SKM-1 treated with dmso at 0.1 percent for 144 hours (cell line): ENCODE data around the gene UCN2.

Experiments
- DNase-seq: peaks from one replicate; lab custom pipeline; 2025; ENCODE audit not compliant: unreplicated experiment; lab: John Stamatoyannopoulos, UW

UCN2 gene

GRCh38 chr3:48591886-48592518 lies 28.4 kb upstream of the UCN2 start:
- no peak for DNase-seq

- DNase-seq, result no peak
Observed at GRCh38 chr3:48591436-48591835, 27.9 kb upstream of the UCN2 start.

GRCh38 chr3:48588230-48588629 lies 24.6 kb upstream of the UCN2 start:
- DNase-seq, result no peak

- no peak for DNase-seq
Observed at GRCh38 chr3:48587686-48588085, 24.1 kb upstream of the UCN2 start.

GRCh38 chr3:48585411-48585810 lies 21.8 kb upstream of the UCN2 start:
- no peak for DNase-seq

- no peak for DNase-seq
Observed at GRCh38 chr3:48584836-48585235, 21.3 kb upstream of the UCN2 start.

- DNase-seq, result no peak
Observed at GRCh38 chr3:48581621-48582481, 18.3 kb upstream of the UCN2 start.

- no peak for DNase-seq
Observed at GRCh38 chr3:48576647-48577046, 13.1 kb upstream of the UCN2 start.

- no peak for DNase-seq
Observed at GRCh38 chr3:48575366-48575765, 11.8 kb upstream of the UCN2 start.

GRCh38 chr3:48573973-48574585 lies 10.5 kb upstream of the UCN2 start:
- DNase-seq, result no peak

- DNase-seq, result no peak
Observed at GRCh38 chr3:48572517-48572916, 8.9 kb upstream of the UCN2 start.

GRCh38 chr3:48571938-48572337 lies 8.4 kb upstream of the UCN2 start:
- DNase-seq, result no peak

GRCh38 chr3:48569808-48570450 lies 6.3 kb upstream of the UCN2 start:
- no peak for DNase-seq

- DNase-seq, result no peak
Observed at GRCh38 chr3:48569400-48569799, 5.8 kb upstream of the UCN2 start.

GRCh38 chr3:48568476-48568875 lies 4.9 kb upstream of the UCN2 start:
- no peak for DNase-seq

- DNase-seq, result no peak
Observed at GRCh38 chr3:48567500-48567899, 3.9 kb upstream of the UCN2 start.

GRCh38 chr3:48567090-48567489 lies 3.5 kb upstream of the UCN2 start:
- no peak for DNase-seq

GRCh38 chr3:48566401-48566760 lies 2.8 kb upstream of the UCN2 start:
- no peak for DNase-seq

GRCh38 chr3:48565591-48566400 lies 2.2 kb upstream of the UCN2 start:
- DNase-seq, result no peak

GRCh38 chr3:48565186-48565585 lies 1.6 kb upstream of the UCN2 start:
- DNase-seq, result no peak

- no peak for DNase-seq
Observed at GRCh38 chr3:48564667-48565066, 1.1 kb upstream of the UCN2 start.
